GM12891 (cell line): Measurements from ENCODE around the gene SPRED2.
A peak's percentile ranks its signal among the peaks of the same experiment; 100 is the strongest.

Experiments used
- DNase-seq: peaks from one replicate; pipeline ENCODE4 v3.0.0; 2011; ENCODE audit warnings: low spot score; ENCODE audit not compliant: insufficient read length
- FAIRE-seq: peaks from 2 replicates; lab custom pipeline; 2011; peaks lifted over from hg19 to GRCh38; lab: Jason Lieb, UNC
- PAX5 ChIP-seq: IDR thresholded peaks from 2 replicates; pipeline ENCODE4 v1.6.1; 2011; ENCODE audit warnings: low read length, moderate library complexity, mild to moderate bottlenecking; ENCODE audit not compliant: insufficient read depth, severe bottlenecking
- POLR2A ChIP-seq: IDR thresholded peaks from 2 replicates; pipeline ENCODE4 v1.6.1; 2011; ENCODE audit warnings: low read depth, low read length, control low read depth
- POLR2AphosphoS5 ChIP-seq: IDR thresholded peaks from 2 replicates; pipeline ENCODE4 v1.6.1; 2011; ENCODE audit warnings: low read depth, low read length, control low read depth
- POU2F2 ChIP-seq: IDR thresholded peaks from 2 replicates; pipeline ENCODE4 v1.6.1; 2011; ENCODE audit warnings: low read depth, mild to moderate bottlenecking, control low read depth, low read length, moderate library complexity
- SPI1 ChIP-seq: IDR thresholded peaks from 2 replicates; pipeline ENCODE4 v1.6.1; 2011; ENCODE audit warnings: low read depth, low read length, control low read depth
- TAF1 ChIP-seq: IDR thresholded peaks from 2 replicates; pipeline ENCODE4 v1.6.1; 2011; ENCODE audit warnings: low read depth, low read length, control low read depth

SPRED2 gene

DNA sequence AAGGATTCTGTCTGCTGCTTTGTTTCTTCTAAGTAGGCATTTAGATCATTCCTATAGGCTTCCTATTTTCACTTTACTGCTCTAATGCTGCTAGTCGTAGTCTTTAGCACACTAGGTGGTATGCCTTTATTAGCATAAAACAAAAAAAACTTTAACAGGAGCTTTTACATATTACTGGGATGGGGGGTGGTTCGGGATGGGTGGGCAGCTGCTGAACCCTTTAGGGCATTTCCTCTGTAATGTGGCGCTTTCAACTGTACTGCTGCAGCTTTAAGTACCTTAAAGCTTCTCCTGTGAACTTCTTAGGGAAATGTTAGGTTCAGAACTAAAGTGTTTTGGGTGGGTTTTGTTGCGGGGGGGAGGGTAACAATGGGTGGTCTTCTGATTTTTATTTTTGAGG lies 163.4 kb downstream of the SPRED2 start:
- no peak for TF ChIP-seq POLR2AphosphoS5
- TF ChIP-seq POU2F2: no peak
- no peak for TF ChIP-seq PAX5
- TF ChIP-seq TAF1: no peak
- TF ChIP-seq POLR2A: no peak
- no peak for TF ChIP-seq SPI1
- FAIRE-seq: no peak

GRCh38 chr2:65267008-65267407 lies 165.4 kb downstream of the SPRED2 start:
- DNase-seq (no peak), FAIRE-seq (peak; percentile 20)
- TF ChIP-seq POU2F2 (no peak), POLR2A (no peak), POLR2AphosphoS5 (no peak), PAX5 (no peak), TAF1 (no peak)

More for the DNA sequence above, 163.4 kb downstream of the SPRED2 start:
- no peak for DNase-seq

DNA sequence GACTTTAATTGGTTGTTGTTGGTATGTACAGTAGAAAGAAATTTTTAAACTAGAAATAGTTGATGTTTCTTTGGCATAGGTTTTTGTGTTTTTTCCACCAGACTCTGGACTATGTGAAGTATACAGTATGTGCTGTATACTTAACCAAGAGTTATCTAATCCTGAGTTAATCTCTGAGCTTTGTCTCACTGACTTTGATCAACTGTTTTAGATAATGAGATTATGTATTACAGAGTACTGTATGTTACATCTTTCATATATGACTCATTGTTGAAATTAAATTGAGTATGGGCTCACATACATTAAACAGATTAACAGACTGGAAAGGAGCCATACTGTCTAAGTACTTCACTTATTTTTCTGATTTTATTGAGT lies 166.7 kb downstream of the SPRED2 start:
- FAIRE-seq (no peak), DNase-seq (no peak)
- TF ChIP-seq POLR2AphosphoS5 (no peak), SPI1 (no peak), TAF1 (no peak), POU2F2 (no peak), PAX5 (no peak), POLR2A (no peak)

DNA sequence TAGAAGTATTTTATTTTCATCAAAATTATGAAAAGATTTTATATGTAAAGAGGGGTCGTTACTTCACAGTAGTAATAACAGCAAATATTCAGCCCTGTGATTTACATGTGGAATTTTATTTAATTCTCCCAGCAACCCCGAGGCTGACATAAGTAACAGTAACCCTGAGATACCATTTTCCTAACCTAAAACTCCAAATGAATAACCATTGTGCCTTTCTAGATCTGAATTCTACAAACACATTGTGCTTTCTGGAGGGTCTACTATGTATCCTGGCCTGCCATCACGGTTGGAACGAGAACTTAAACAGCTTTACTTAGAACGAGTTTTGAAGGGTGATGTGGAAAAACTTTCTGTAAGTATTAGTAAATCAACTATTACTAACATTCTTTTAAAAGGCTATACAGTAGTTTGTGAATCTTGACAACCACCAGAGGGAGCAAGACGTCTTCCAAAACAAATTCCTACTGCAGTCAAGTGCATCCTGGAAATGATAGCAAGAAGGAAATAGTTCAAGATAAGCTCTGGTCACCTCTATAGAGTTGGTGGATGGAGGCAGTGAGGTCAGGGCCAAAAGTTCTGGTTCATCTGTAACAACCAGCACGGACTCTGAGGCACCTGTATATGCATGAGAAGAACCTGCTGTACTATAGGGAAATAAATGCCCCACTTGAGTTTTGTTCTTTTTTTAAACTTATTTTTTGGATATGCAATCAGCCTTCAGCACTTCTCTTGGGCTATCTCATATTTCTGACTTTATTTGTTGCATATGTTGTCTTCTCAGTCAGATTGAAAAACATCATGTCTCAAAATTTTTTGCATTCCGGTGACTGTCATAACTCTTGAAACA lies 167.4 kb downstream of the SPRED2 start:
- TF ChIP-seq PAX5 (no peak), POLR2A (no peak)
- DNase-seq (no peak), FAIRE-seq (peak; percentile 26)

DNA sequence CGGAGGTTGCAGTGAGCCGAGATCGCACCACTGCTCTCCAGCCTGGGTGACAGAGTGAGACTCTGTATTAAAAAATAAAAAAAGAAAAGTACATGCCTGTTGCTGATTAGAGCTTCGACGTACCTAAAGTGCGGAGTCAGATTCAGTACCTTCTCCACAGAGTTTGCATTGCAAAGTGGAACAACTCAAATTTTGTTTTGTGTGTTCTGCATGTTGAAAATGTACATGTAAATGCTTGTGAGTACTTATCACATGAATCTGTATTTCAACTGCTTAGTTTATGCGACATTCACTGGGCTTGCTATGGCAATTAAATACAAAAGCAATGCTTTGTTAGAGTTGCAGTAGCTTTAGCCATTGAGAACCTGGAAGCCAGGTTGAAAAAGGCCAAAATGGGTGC lies 168.4 kb downstream of the SPRED2 start:
- peak; percentile 16 for FAIRE-seq
- DNase-seq: no peak
- TF ChIP-seq POLR2AphosphoS5: no peak
- no peak for TF ChIP-seq TAF1
- no peak for TF ChIP-seq SPI1
- no peak for TF ChIP-seq POLR2A
- no peak for TF ChIP-seq POU2F2
- TF ChIP-seq PAX5: no peak

GRCh38 chr2:65263262-65263661 lies 169.1 kb downstream of the SPRED2 start:
- no peak for TF ChIP-seq POLR2AphosphoS5
- TF ChIP-seq SPI1: no peak
- TF ChIP-seq POLR2A: no peak
- TF ChIP-seq TAF1: no peak
- no peak for TF ChIP-seq POU2F2
- no peak for TF ChIP-seq PAX5
- DNase-seq (no peak), FAIRE-seq (no peak)

- TF ChIP-seq POU2F2 (no peak), POLR2A (no peak), POLR2AphosphoS5 (no peak)
- FAIRE-seq: no peak
- DNase-seq: no peak
Measured at GRCh38 chr2:65261676-65262075, 170.7 kb downstream of the SPRED2 start.
